ENCODE data around the gene ETV3L. TPM values are rescaled to one million over a fixed set of nuclear protein-coding genes. Genes with fewer than 3 reads are reported as not detected.

The ETV3L gene
- total and polyA plus RNA-seq, 3 experiments from 2014 or later: not detected

DNA sequence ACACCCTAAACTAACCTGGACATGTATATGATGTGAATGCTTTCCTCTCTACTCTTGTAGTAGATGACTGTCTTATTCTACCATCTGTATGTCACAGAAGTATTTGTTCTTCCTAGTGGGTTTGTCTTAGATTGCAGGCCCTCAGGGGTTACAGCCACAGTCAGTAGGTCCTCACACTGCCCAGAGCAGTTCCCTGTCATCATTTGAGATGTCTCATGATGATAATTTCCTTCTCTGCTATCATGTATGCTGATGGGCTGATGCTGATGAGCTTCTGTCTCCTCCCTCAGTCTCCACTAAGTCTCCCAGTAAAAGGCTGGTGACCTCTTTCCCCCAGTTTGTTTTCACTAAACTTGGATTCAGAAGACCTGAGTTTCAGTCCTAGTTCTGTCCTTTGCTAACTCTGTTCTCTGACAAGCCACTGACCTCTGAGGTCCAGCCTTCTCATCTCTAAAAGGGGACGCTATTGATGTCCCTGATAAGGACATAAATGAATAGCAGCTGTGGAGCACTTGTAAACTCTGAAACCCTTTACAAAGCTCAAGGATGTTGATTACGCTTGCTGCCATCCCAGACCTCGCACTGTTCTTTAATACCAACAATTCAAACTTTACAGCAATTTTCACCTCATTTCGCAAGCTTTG, 41.7 kb upstream of the ETV3L start:
- Mint-ChIP-seq H3K4me3 (peak overlapping the region in 1 of 7 donors; percentile 85), H3K4me1 (peaks cover 23 to 32% (median 26%) of the 10 kb centered on the region in 3 donors), H3K9me3 (no peaks in the 10 kb centered on the region), H3K27me3 (peaks cover 0 to 4% of the 10 kb centered on the region in 2 donors), H3K27ac (peak overlapping the region; percentile 47 to 100 (median 77)), H3K36me3 (peaks cover 0 to 13% (median 0%) of the 10 kb centered on the region in 3 donors)
- ChIA-PET POLR2A (no interaction called here), CTCF (interaction anchor here (1.4 kb wide), 1 partner anchor 14 kb away, joined by 3 read pairs; no protein-coding TSS in a partner anchor)
- Histone ChIP-seq H3K27me3 (ENCODE audit: insufficient read depth, low read length, poor library complexity, severe bottlenecking) (no peaks in the 10 kb centered on the region), H3K4me3 (ENCODE audit: low read length) (no peak overlapping the region), H3K36me3 (ENCODE audit: insufficient read depth, low read length) (no peaks in the 10 kb centered on the region), H3K9me3 (ENCODE audit: low read length) (no peaks in the 10 kb centered on the region), H3K4me1 (ENCODE audit: insufficient read depth, low read length) (peaks cover 20% of the 10 kb centered on the region), H3K27ac (ENCODE audit: low read depth, low read length) (no peak overlapping the region)
- no peak for DNase-seq

DNA sequence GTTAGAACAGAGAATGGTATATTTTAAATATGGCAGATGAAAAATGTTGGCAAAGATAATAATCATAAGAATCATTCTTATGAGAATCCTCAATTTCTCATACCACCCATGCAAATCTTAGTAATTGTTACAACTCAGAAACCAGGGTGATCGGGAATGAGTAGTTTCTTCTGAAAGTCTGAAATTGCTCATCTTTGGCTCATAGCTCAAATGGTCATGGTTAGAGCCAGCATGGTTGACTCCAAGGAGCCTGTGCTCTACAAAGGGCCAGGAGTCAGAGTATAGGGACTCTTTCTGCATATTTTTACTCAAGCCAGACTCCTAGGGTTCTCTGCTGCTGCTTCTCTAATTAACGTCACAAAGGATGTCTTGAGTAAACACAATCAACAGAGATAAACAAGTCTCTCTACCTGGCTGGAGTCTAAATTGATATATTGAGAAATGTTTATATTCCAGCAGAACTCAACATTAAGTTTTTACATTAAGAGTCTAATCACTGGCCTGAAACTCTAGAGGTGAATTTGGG, 40.5 kb upstream of the ETV3L start:
- peaks cover 32% of the 10 kb centered on the region for H3K4me1 ChIP-seq (ENCODE audit: insufficient read depth, low read length)
- no peak for DNase-seq
- peak overlapping the region; percentile 95 to 100 (median 99) for H3K27ac Mint-ChIP-seq
- H3K27ac ChIP-seq (ENCODE audit: low read depth, low read length): no peak overlapping the region
- no peaks in the 10 kb centered on the region for H3K9me3 ChIP-seq (ENCODE audit: low read length)
- H3K4me3 Mint-ChIP-seq: peak overlapping the region in 2 of 7 donors; percentile 85 to 96
- H3K4me3 ChIP-seq (ENCODE audit: low read length): no peak overlapping the region
- H3K27me3 Mint-ChIP-seq: peaks cover 0 to 4% of the 10 kb centered on the region in 2 donors
- no peaks in the 10 kb centered on the region for H3K9me3 Mint-ChIP-seq
- POLR2A ChIA-PET: no interaction called here
- no peaks in the 10 kb centered on the region for H3K27me3 ChIP-seq (ENCODE audit: insufficient read depth, low read length, poor library complexity, severe bottlenecking)
- H3K4me1 Mint-ChIP-seq: peaks cover 35 to 44% (median 38%) of the 10 kb centered on the region in 3 donors
- CTCF ChIA-PET: interaction anchor here (1.2 to 2.4 kb wide), 2 partner anchors 16 to 50 kb away, joined by 4 to 10 read pairs; no protein-coding TSS in a partner anchor
- peaks cover 8% of the 10 kb centered on the region for H3K36me3 ChIP-seq (ENCODE audit: insufficient read depth, low read length)
- peaks cover 4 to 24% (median 7%) of the 10 kb centered on the region in 3 donors for H3K36me3 Mint-ChIP-seq

DNA sequence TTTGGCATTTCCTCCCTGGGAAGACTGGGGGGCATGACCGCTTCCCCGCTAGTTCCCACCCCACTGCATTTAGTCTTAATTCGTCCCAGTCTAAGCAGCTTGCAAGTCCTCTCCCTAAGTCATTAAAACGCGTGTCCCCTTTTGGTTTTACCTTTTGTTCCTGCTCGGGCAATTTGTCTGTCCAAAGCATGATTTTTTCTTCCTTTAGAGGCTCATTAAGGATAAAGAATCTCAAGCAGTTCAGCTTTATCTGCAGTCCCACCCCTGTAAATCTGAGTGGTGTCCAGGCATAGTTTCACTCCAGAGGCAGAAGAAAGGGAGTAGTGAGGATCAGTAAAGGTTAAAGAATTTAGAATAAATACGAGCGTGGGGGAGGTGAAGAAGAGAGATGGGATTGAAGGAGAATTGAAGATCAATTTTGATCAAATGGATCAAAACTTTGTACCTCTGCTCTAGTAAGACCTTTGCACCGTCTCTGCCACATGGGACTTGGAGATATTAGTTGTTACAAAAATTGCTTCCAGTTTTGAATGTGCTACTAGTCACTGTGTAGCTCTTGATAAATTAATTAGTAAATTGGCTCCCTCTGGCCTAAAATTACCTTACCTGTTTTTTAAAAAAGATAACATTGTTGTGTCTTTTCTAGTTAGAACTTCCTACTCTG, 39.6 kb upstream of the ETV3L start:
- ChIA-PET CTCF (interaction anchor here (0.8 to 2.4 kb wide), 4 partner anchors 12 to 49 kb away, joined by 3 to 10 read pairs (median 6); no protein-coding TSS in a partner anchor), POLR2A (interaction anchor here (1.3 kb wide), 1 partner anchor 14 kb away, joined by 3 read pairs; no protein-coding TSS in a partner anchor)
- no peaks in the 10 kb centered on the region for H3K9me3 ChIP-seq (ENCODE audit: low read length)
- Mint-ChIP-seq H3K36me3 (peaks cover 6 to 34% (median 9%) of the 10 kb centered on the region in 3 donors), H3K9me3 (no peaks in the 10 kb centered on the region), H3K4me1 (peaks cover 44 to 53% (median 47%) of the 10 kb centered on the region in 3 donors), H3K4me3 (peak overlapping the region; percentile 85 to 98 (median 95)), H3K27ac (peak overlapping the region; percentile 95 to 100 (median 99)), H3K27me3 (peaks cover 0 to 4% of the 10 kb centered on the region in 2 donors)
- H3K36me3 ChIP-seq (ENCODE audit: insufficient read depth, low read length): peaks cover 17% of the 10 kb centered on the region
- no peak for DNase-seq
- peaks cover 41% of the 10 kb centered on the region for H3K4me1 ChIP-seq (ENCODE audit: insufficient read depth, low read length)
- peak overlapping the region; percentile 88 for H3K4me3 ChIP-seq (ENCODE audit: low read length)
- no peaks in the 10 kb centered on the region for H3K27me3 ChIP-seq (ENCODE audit: insufficient read depth, low read length, poor library complexity, severe bottlenecking)
- H3K27ac ChIP-seq (ENCODE audit: low read depth, low read length): peak overlapping the region; percentile 88

DNA sequence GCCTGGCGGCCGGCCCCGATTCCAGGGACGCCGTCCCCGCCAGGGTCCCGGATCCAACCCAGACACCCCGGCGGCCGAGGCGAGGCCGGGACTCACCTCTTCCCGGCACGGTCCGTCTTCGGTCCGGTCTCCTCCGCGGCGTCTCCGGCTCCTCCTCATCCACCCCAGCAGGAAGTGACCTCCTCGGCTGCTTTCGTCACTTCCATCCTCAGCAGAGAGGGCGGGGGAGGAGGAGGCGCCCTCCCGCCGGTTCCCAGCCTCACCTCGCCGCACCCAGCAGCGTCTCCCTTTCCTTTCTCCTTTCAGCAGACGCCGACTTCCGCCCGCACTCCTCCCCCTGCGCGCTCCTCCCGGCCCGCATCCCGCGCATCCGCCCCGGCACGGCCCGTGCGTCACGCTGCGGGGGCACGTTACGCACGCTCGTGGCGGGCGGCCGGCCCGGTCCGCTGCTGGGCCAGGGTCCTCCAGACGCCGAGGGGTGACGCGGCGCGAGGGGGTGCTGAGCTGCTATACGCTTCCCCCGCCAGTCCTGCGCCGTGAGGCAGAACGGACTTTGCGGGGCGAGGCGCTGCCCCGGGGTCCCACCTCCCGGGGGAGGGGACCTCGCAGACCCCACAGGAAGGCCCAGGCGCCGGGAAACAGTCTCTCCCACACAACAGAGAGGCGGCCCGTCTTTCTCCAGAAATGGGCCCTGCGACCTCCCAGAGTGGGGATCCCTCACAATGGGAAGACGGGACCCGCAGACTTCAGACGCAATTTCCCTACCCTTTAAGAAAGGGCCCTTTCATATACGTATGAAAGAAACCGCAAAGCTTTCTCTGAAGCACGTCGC, 38.8 kb upstream of the ETV3L start, which contains the start of gene ETV3:
Gene ETV3, minus strand, starts transcription at position 176 of the 832 bp plus-strand sequence. CDS start 2,043 bp downstream, outside the sequence.
- no peaks in the 10 kb centered on the region for H3K9me3 ChIP-seq (ENCODE audit: low read length)
- H3K4me1 Mint-ChIP-seq: peaks cover 52 to 60% (median 55%) of the 10 kb centered on the region in 3 donors
- ChIA-PET CTCF (interaction anchor here (0.8 to 2.4 kb wide), 3 partner anchors 12 to 48 kb away, joined by 3 to 10 read pairs (median 8); no protein-coding TSS in a partner anchor), POLR2A (interaction anchor here (1.3 kb wide), 1 partner anchor 15 kb away, joined by 3 read pairs; no protein-coding TSS in a partner anchor)
- peaks cover 0 to 2% of the 10 kb centered on the region in 2 donors for H3K27me3 Mint-ChIP-seq
- peak within 1 kb of the TSS; percentile 85 to 98 (median 96) for H3K4me3 Mint-ChIP-seq
- peak within 1 kb of the TSS; percentile 88 for H3K4me3 ChIP-seq (ENCODE audit: low read length)
- no peaks in the 10 kb centered on the region for H3K27me3 ChIP-seq (ENCODE audit: insufficient read depth, low read length, poor library complexity, severe bottlenecking)
- peak; percentile 86 to 91 (median 90) for DNase-seq
- peaks cover 49% of the 10 kb centered on the region for H3K4me1 ChIP-seq (ENCODE audit: insufficient read depth, low read length)
- H3K36me3 Mint-ChIP-seq: peaks cover 6 to 41% (median 10%) of the 10 kb centered on the region in 3 donors
- peaks cover 17% of the 10 kb centered on the region for H3K36me3 ChIP-seq (ENCODE audit: insufficient read depth, low read length)
- peak within 1 kb of the TSS; percentile 88 for H3K27ac ChIP-seq (ENCODE audit: low read depth, low read length)
- peak within 1 kb of the TSS; percentile 95 to 100 (median 99) for H3K27ac Mint-ChIP-seq
- no peaks in the 10 kb centered on the region for H3K9me3 Mint-ChIP-seq

DNA sequence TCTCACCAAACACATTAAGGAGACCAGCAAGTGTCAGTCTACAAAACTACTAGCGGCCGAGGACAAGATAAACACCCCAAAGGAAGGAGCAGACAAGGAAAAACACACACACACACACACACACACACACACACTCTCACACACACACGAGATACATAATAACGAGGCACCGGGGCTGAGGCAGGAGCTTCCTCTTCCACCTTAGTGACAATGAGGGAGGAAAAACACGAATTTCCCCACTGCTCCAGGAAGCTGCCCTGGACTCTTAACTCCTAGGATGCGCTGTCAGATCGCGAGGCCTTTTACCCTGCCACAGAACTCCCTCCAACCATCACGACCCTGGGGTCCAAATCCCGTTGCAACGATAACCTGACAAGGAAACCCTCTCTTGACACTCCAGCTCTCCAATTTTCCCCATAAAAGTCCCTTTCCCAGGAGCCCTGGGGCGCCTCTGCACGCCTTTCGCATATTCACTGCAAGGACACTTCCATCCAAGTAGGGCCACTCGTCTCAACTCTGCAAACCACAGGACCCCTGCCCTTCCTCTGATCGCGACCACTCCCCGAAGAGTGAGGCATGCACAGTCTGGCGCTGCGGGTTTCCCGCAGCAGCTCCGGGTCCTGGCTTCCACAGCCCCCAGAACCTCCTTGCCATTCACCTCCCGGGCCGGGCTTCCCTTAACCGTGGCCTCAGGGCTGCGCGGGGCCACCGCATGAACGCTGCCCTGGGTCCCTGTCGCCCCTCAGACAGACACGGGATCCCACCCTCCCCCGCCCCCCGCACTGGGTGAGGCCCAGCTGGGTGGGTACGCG, 38.0 kb upstream of the ETV3L start:
- H3K27me3 ChIP-seq (ENCODE audit: insufficient read depth, low read length, poor library complexity, severe bottlenecking): no peaks in the 10 kb centered on the region
- peak overlapping the region; percentile 88 for H3K4me3 ChIP-seq (ENCODE audit: low read length)
- peak in 1 of 5 donors; percentile 25 for DNase-seq
- Mint-ChIP-seq H3K4me1 (peaks cover 60 to 69% (median 63%) of the 10 kb centered on the region in 3 donors), H3K36me3 (peaks cover 6 to 49% (median 10%) of the 10 kb centered on the region in 3 donors), H3K27ac (peak overlapping the region; percentile 91 to 99 (median 97)), H3K27me3 (peaks cover 0 to 2% of the 10 kb centered on the region in 2 donors), H3K9me3 (no peaks in the 10 kb centered on the region), H3K4me3 (peak overlapping the region; percentile 85 to 98 (median 96))
- no peaks in the 10 kb centered on the region for H3K9me3 ChIP-seq (ENCODE audit: low read length)
- peak overlapping the region; percentile 88 for H3K27ac ChIP-seq (ENCODE audit: low read depth, low read length)
- peaks cover 17% of the 10 kb centered on the region for H3K36me3 ChIP-seq (ENCODE audit: insufficient read depth, low read length)
- POLR2A ChIA-PET: no interaction called here
- H3K4me1 ChIP-seq (ENCODE audit: insufficient read depth, low read length): peaks cover 57% of the 10 kb centered on the region
- CTCF ChIA-PET: interaction anchor here (1.8 kb wide), 1 partner anchor 19 kb away, joined by 8 read pairs; no protein-coding TSS in a partner anchor

DNA sequence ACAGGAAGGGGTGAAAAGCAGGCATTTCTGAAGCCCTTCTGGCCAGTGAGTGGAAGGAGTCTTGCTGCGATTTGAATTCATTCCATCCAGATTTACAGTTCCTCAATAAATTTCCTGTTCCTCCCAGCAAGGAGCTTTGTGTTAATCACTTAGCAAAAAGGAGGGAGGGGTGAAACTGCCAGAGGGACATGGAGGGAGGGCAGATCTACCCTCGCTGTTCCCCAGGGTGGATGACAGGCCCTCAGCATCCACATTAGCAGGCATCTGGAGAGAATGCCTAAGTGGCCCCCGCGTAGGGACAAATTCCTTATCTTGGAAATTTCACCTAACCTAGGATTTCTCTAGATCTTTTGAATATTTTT, 37.4 kb upstream of the ETV3L start:
- ChIA-PET POLR2A (no interaction called here), CTCF (interaction anchor here (2.0 kb wide), 1 partner anchor 19 kb away, joined by 8 read pairs; no protein-coding TSS in a partner anchor)

More for the DNA sequence above, 37.4 kb upstream of the ETV3L start:
- no peaks in the 10 kb centered on the region for H3K9me3 ChIP-seq (ENCODE audit: low read length)
- Mint-ChIP-seq H3K4me1 (peaks cover 66 to 75% (median 69%) of the 10 kb centered on the region in 3 donors), H3K36me3 (peaks cover 6 to 54% (median 10%) of the 10 kb centered on the region in 3 donors), H3K27ac (peak overlapping the region; percentile 91 to 99 (median 97)), H3K27me3 (peaks cover 0 to 2% of the 10 kb centered on the region in 2 donors), H3K4me3 (peak overlapping the region; percentile 85 to 98 (median 96)), H3K9me3 (no peaks in the 10 kb centered on the region)
- peak overlapping the region; percentile 88 for H3K27ac ChIP-seq (ENCODE audit: low read depth, low read length)
- peak overlapping the region; percentile 88 for H3K4me3 ChIP-seq (ENCODE audit: low read length)
- H3K36me3 ChIP-seq (ENCODE audit: insufficient read depth, low read length): peaks cover 17% of the 10 kb centered on the region
- DNase-seq: no peak
- peaks cover 63% of the 10 kb centered on the region for H3K4me1 ChIP-seq (ENCODE audit: insufficient read depth, low read length)
- H3K27me3 ChIP-seq (ENCODE audit: insufficient read depth, low read length, poor library complexity, severe bottlenecking): no peaks in the 10 kb centered on the region

Measured in CD8-positive, alpha-beta memory T cell (primary cell).